Activated gamma-delta T cell treated with anti-CD3 and anti-CD28 coated beads, Interleukin-2, amount 50 U/mL, for 16 hours (primary cell): ENCODE results near the gene AOAH.
"Not testable (repeated sequence)": the region's sequence is repeated elsewhere in the genome, so short reads cannot be mapped to it uniquely, and the experiment has no call there.

ENCODE experiments used
- DNase-seq: peaks from one replicate; pipeline ENCODE4 v3.0.0-alpha.2; 2020; ENCODE audit warnings: low read depth

AOAH gene

GRCh38 chr7:36657036-36657660 is 67.1 kb downstream of the AOAH start:
- DNase-seq, result no peak

GRCh38 chr7:36654436-36654835 is 69.9 kb downstream of the AOAH start:
- no peak for DNase-seq

GRCh38 chr7:36653663-36654355 is 70.5 kb downstream of the AOAH start:
- DNase-seq, result no peak

- DNase-seq, result no peak
These were observed 71.2 kb downstream of the AOAH start for GRCh38 chr7:36653008-36653662.

GRCh38 chr7:36652431-36652830 is 71.9 kb downstream of the AOAH start:
- DNase-seq, result no peak

- DNase-seq, result no peak
These were observed 72.9 kb downstream of the AOAH start for GRCh38 chr7:36651404-36651803.

GRCh38 chr7:36650766-36651312 is 73.5 kb downstream of the AOAH start:
- DNase-seq, result no peak

- no peak for DNase-seq
These were observed 74.0 kb downstream of the AOAH start for GRCh38 chr7:36650320-36650719.

- not testable (repeated sequence) for DNase-seq
These were observed 75.0 kb downstream of the AOAH start for GRCh38 chr7:36649319-36649718.

GRCh38 chr7:36648441-36648840 is 75.9 kb downstream of the AOAH start:
- no peak for DNase-seq

- no peak for DNase-seq
These were observed 79.5 kb downstream of the AOAH start for GRCh38 chr7:36644625-36645422.

- DNase-seq, result no peak
These were observed 81.9 kb downstream of the AOAH start for GRCh38 chr7:36642414-36642813.

GRCh38 chr7:36642010-36642409 is 82.3 kb downstream of the AOAH start:
- no peak for DNase-seq

- no peak for DNase-seq
These were observed 83.6 kb downstream of the AOAH start for GRCh38 chr7:36640682-36641081.

GRCh38 chr7:36639826-36640225 is 84.5 kb downstream of the AOAH start:
- DNase-seq, result peak; percentile 17

GRCh38 chr7:36638586-36639263 is 85.6 kb downstream of the AOAH start:
- no peak for DNase-seq

- DNase-seq, result no peak
These were observed 86.2 kb downstream of the AOAH start for GRCh38 chr7:36638140-36638539.

GRCh38 chr7:36637417-36637816 is 86.9 kb downstream of the AOAH start:
- no peak for DNase-seq

- no peak for DNase-seq
These were observed 88.2 kb downstream of the AOAH start for GRCh38 chr7:36636126-36636525.

- DNase-seq, result no peak
These were observed 89.2 kb downstream of the AOAH start for GRCh38 chr7:36635091-36635490.

GRCh38 chr7:36633377-36633776 is 90.9 kb downstream of the AOAH start:
- no peak for DNase-seq
